ENCODE results near the gene TCF7L1.

GRCh38 chr2:85355073-85355410 is 221.8 kb downstream of the TCF7L1 start:
- TF ChIP-seq EZH2 (IDR thresholded peaks at IDR 0.05; ENCODE audit: borderline replicate concordance, insufficient read depth, low read length, poor library complexity, severe bottlenecking): no peak
- no peak for TF ChIP-seq CTCF (IDR thresholded peaks at IDR 0.05; ENCODE audit: poor library complexity, severe bottlenecking)
- TF ChIP-seq POLR2AphosphoS5 (IDR thresholded peaks at IDR 0.05): no peak
- TF ChIP-seq SMC3 (conservative IDR thresholded peaks at IDR 0.05; ENCODE audit: poor library complexity): no peak
- TF ChIP-seq RAD21 (conservative IDR thresholded peaks at IDR 0.05): no peak
- TF ChIP-seq EP300 (conservative IDR thresholded peaks at IDR 0.05; ENCODE audit: poor library complexity, severe bottlenecking): no peak
- no peak for TF ChIP-seq REST (IDR thresholded peaks at IDR 0.05; ENCODE audit: borderline replicate concordance)
- no peak for TF ChIP-seq MXI1 (conservative IDR thresholded peaks at IDR 0.05; ENCODE audit: poor library complexity, severe bottlenecking)
- no peak for TF ChIP-seq TAF1 (IDR thresholded peaks at IDR 0.05; ENCODE audit: low read depth)
